Mesenchymal stem cell (in vitro differentiated cells and primary cell): ENCODE data around the gene KNOP1.

ENCODE experiments used
- DNase-seq: peaks from one replicate; pipeline ENCODE4 v3.0.0-alpha.2; 2013
- H2AFZ ChIP-seq: one replicate; pipeline ENCODE4 v1.6.1; 2013; ENCODE audit warnings: low read depth, mild to moderate bottlenecking, control low read depth, inconsistent platforms, low read length, moderate library complexity
- H2AK5ac ChIP-seq: 2 replicates; pipeline ENCODE4 v1.6.1; 2013; ENCODE audit warnings: low read length, moderate library complexity, mild to moderate bottlenecking, inconsistent platforms; ENCODE audit not compliant: severe bottlenecking
- H2BK120ac ChIP-seq: one replicate; pipeline ENCODE4 v1.6.1; 2013; ENCODE audit warnings: low read depth, mild to moderate bottlenecking, inconsistent platforms, low read length, moderate library complexity
- H2BK12ac ChIP-seq, 2 experiments: one replicate each; pipeline ENCODE4 v1.6.1; 2013; ENCODE audit warnings: inconsistent platforms in 2 of 2, low read length in 2 of 2, mild to moderate bottlenecking in 2 of 2, moderate library complexity in 2 of 2, control low read depth in 1 of 2
- H2BK15ac ChIP-seq: one replicate; pipeline ENCODE4 v1.6.1; 2013; ENCODE audit warnings: mild to moderate bottlenecking, low read depth, inconsistent platforms; ENCODE audit not compliant: poor library complexity, severe bottlenecking
- H2BK5ac ChIP-seq: 2 replicates; pipeline ENCODE4 v1.6.1; 2013; ENCODE audit warnings: low read depth, mild to moderate bottlenecking, low read length, control low read depth, inconsistent platforms; ENCODE audit not compliant: poor library complexity, severe bottlenecking
- H3K14ac ChIP-seq, 2 experiments: one replicate each; pipeline ENCODE4 v1.6.1; 2013; ENCODE audit warnings: inconsistent platforms in 2 of 2, low read length in 2 of 2, control low read depth in 1 of 2, mild to moderate bottlenecking in 1 of 2, moderate library complexity in 1 of 2
- H3K18ac ChIP-seq, 2 experiments: one replicate each; pipeline ENCODE4 v1.6.1; 2013; ENCODE audit warnings: inconsistent platforms in 2 of 2, low read length in 2 of 2, control low read depth in 1 of 2, low read depth in 1 of 2, mild to moderate bottlenecking in 1 of 2
- H3K23ac ChIP-seq, 2 experiments: one replicate each; pipeline ENCODE4 v1.6.1; 2013; ENCODE audit warnings: inconsistent platforms in 2 of 2, low read length in 2 of 2, mild to moderate bottlenecking in 2 of 2, moderate library complexity in 2 of 2, control low read depth in 1 of 2
- H3K27ac ChIP-seq: 2 replicates; pipeline ENCODE4 v1.5.1; 2013; ENCODE audit warnings: mild to moderate bottlenecking, moderate library complexity, low read length, control low read depth, inconsistent platforms; ENCODE audit not compliant: poor library complexity, severe bottlenecking
- H3K27me3 ChIP-seq, 2 experiments: 2 replicates each; pipeline versions ENCODE4 v1.6.1 to v1.7.0; 2013; ENCODE audit warnings: low read length in 2 of 2, mild to moderate bottlenecking in 2 of 2, moderate library complexity in 2 of 2, control low read depth in 1 of 2, inconsistent platforms in 1 of 2; ENCODE audit not compliant: control insufficient read depth in 1 of 2, insufficient read depth in 1 of 2
- H3K36me3 ChIP-seq, 2 experiments: 2 replicates each; pipeline versions ENCODE4 v1.6.1 to v1.7.0; 2013; ENCODE audit warnings: low read length in 2 of 2, control low read depth in 1 of 2, inconsistent platforms in 1 of 2, low read depth in 1 of 2, mild to moderate bottlenecking in 1 of 2; ENCODE audit not compliant: insufficient read depth in 2 of 2, control insufficient read depth in 1 of 2
- H3K4ac ChIP-seq, 2 experiments: one replicate each; pipeline ENCODE4 v1.6.1; 2013; ENCODE audit warnings: inconsistent platforms in 2 of 2, low read length in 2 of 2, mild to moderate bottlenecking in 2 of 2, moderate library complexity in 2 of 2, control low read depth in 1 of 2, low read depth in 1 of 2
- H3K4me1 ChIP-seq: 2 replicates; pipeline ENCODE4 v1.6.1; 2013; ENCODE audit warnings: low read depth, low read length, control low read depth; ENCODE audit not compliant: control insufficient read depth, insufficient read depth
- H3K4me2 ChIP-seq: 2 replicates; pipeline ENCODE4 v1.6.1; 2013; ENCODE audit warnings: low read length, mild to moderate bottlenecking, inconsistent platforms; ENCODE audit not compliant: poor library complexity, severe bottlenecking
- H3K4me3 ChIP-seq, 2 experiments: 2 replicates each; pipeline versions ENCODE4 v1.5.1 to v1.7.0; 2013; ENCODE audit warnings: low read length in 2 of 2, mild to moderate bottlenecking in 2 of 2, control low read depth in 1 of 2, low read depth in 1 of 2; ENCODE audit not compliant: insufficient read depth in 1 of 2
- H3K79me1 ChIP-seq: replicated peaks from 2 replicates; pipeline ENCODE4 v1.6.1; 2013; ENCODE audit warnings: mild to moderate bottlenecking, control low read depth, low read length, inconsistent platforms; ENCODE audit not compliant: poor library complexity, severe bottlenecking
- H3K9ac ChIP-seq: 2 replicates; pipeline ENCODE4 v1.7.0; 2013; ENCODE audit warnings: mild to moderate bottlenecking, low read length, moderate library complexity
- H3K9me3 ChIP-seq: 2 replicates; pipeline ENCODE4 v1.7.0; 2013; ENCODE audit warnings: mild to moderate bottlenecking, low read length; ENCODE audit not compliant: control insufficient read depth
- H4K8ac ChIP-seq: one replicate; pipeline ENCODE4 v1.6.1; 2013; ENCODE audit warnings: inconsistent platforms, mild to moderate bottlenecking, low read length, moderate library complexity
- H4K91ac ChIP-seq: one replicate; pipeline ENCODE4 v1.6.1; 2013; ENCODE audit warnings: mild to moderate bottlenecking, low read length, inconsistent platforms
- WGBS: methylation state at CpG from one replicate; pipeline ENCODE4 v1.1.7; 2013; ENCODE audit warnings: mixed read lengths; 5-methylcytosine and 5-hydroxymethylcytosine counted together

Gene KNOP1

DNA sequence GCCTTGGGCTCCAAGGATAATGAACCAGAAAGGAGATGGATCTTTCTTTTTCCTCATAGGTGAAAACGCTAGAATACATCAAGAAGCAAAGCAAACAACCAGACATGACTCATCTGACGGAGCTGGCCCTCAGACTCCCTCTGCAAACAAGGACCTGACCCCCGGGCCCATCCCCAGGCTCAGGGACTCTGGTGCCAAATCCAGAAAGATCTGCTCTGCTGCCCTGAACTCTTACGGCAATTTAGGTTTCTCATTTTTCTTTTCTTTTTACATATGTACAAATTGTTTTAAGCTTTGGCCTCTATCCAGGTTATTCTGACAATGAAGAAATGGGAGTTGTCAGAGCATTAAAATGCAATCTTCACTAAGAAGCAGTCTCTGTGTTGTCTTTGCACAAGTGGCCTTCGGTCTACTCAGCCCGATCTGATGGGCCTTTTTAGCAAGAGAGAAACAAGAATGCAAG lies 17.7 kb downstream of the KNOP1 start:
- Histone ChIP-seq H3K79me1 (peaks cover 29% of the 10 kb centered on the region), H3K23ac (no peak overlapping the region), H3K9me3 (no peaks in the 10 kb centered on the region), H3K27me3 (no peaks in the 10 kb centered on the region), H2BK15ac (no peak overlapping the region), H2BK120ac (no peak overlapping the region), H3K36me3 (peaks cover 41 to 42% of the 10 kb centered on the region in 2 experiments), H3K9ac (peak overlapping the region; percentile 53), H2AK5ac (no peak overlapping the region), H2BK12ac (no peak overlapping the region), H3K14ac (no peak overlapping the region), H3K27ac (peak overlapping the region; percentile 62), H4K8ac (no peak overlapping the region), H3K4me1 (peaks cover 28% of the 10 kb centered on the region), H3K4ac (no peak overlapping the region), H4K91ac (no peak overlapping the region), H3K4me3 (no peak overlapping the region), H3K18ac (no peak overlapping the region), H2BK5ac (no peak overlapping the region), H3K4me2 (no peak overlapping the region), H2AFZ (no peak overlapping the region)
- DNase-seq, result peak; percentile 77
- WGBS, result 49% methylated on average over 5 of the region's 6 CpGs

DNA sequence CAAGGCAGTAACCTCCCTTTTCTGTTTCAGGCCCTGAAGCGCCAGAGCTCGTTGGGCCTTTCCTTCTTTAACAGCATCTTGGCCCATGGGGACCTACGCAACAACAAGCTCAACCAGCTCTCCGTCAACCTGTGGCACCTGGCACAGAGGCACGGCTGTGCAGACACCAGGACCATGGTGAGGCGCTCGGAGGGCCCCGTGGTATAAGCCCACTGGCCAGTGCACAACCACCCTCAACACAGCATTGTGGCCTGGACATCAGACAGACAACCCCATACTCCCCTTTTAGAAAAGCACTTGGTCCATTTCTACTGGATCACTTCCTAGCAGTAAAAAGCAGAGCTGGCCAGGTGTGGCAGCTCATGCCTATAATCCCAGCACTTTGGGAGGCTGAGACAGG lies 18.6 kb downstream of the KNOP1 start:
- Histone ChIP-seq H2BK5ac (no peak overlapping the region), H3K27ac (peak overlapping the region; percentile 19), H3K4me3 (no peak overlapping the region), H3K36me3 (peaks cover 33% of the 10 kb centered on the region in 2 experiments), H2BK12ac (peak overlapping the region; percentile 59 to 79), H3K9ac (peak overlapping the region; percentile 67), H3K9me3 (no peaks in the 10 kb centered on the region), H3K18ac (peak overlapping the region; percentile 19 to 34), H4K8ac (peak overlapping the region; percentile 27), H3K4me2 (no peak overlapping the region), H4K91ac (peak overlapping the region; percentile 73), H2BK15ac (peak overlapping the region; percentile 54), H3K4me1 (peaks cover 24% of the 10 kb centered on the region), H2AFZ (no peak overlapping the region), H3K23ac (no peak overlapping the region), H3K79me1 (peaks cover 25% of the 10 kb centered on the region), H3K27me3 (no peaks in the 10 kb centered on the region), H3K14ac (peak overlapping the region in 1 of 2 experiments; percentile 8), H3K4ac (peak overlapping the region; percentile 13 to 53), H2BK120ac (peak overlapping the region; percentile 39), H2AK5ac (peak overlapping the region; percentile 72)
- no peak for DNase-seq
- WGBS, result 99% methylated on average over 8 of the region's 8 CpGs

DNA sequence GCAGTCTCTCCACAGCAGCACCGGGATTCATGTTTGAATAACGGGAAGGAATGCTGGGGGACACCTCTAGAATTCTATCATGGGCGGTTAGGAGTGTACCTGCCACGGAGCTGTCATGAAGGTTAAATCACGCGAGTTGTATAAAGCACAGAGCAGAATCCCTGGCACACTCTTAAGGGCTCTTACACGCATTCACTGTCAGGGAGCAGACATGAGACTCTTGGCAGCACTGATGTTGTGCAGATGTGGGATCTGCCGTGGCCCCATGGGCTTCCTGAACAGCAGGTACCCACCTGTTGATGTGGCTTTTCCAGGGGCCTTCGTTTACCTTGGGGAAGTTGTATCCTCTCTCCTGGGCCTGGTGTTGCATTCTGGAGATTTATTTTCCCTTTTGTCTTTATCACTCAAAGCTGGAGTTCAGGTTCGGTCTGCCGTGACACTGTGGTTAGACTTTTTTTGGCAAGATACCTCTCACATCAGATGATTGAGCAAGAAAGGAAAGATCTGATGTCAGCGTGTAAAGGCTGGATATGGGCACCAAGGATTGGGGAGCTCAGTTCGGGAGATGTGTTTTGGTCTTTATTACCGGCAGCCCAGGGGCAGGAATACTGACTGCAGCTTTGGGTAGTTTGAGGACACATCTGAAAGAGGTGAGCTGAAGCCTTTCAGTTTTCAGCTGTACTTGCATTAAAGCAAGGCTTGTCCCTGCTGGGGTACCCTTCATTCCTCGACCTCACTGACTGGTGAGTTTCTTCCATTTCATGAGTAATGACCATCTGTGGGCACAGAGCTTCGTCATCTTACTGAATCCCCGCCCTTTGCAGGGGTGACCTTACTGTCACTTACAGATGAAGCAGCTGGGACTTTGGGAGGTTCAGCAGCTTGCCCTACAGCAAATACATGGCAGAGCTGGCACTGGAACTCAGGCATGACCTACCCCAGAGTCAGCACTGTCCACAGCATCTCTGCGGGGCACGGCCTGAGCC lies 19.3 kb downstream of the KNOP1 start:
- Histone ChIP-seq H3K27me3 (no peaks in the 10 kb centered on the region), H2BK120ac (peak overlapping the region; percentile 39), H3K4me1 (peaks cover 22% of the 10 kb centered on the region), H2AK5ac (peak overlapping the region; percentile 72), H3K14ac (peak overlapping the region in 1 of 2 experiments; percentile 8), H4K91ac (peak overlapping the region; percentile 73), H3K4ac (peak overlapping the region; percentile 13 to 53), H2AFZ (no peak overlapping the region), H2BK15ac (no peak overlapping the region), H3K23ac (no peak overlapping the region), H3K18ac (peak overlapping the region; percentile 19 to 34), H2BK12ac (peak overlapping the region; percentile 59 to 79), H4K8ac (peak overlapping the region; percentile 27), H3K4me3 (peak overlapping the region in 1 of 2 experiments; percentile 10), H3K27ac (no peak overlapping the region), H2BK5ac (no peak overlapping the region), H3K4me2 (no peak overlapping the region), H3K36me3 (peaks cover 26 to 34% of the 10 kb centered on the region in 2 experiments), H3K79me1 (peaks cover 22% of the 10 kb centered on the region), H3K9ac (peak overlapping the region; percentile 67), H3K9me3 (no peaks in the 10 kb centered on the region)
- WGBS, result 95% methylated on average over 19 of the region's 19 CpGs
- no peak for DNase-seq

GRCh38 chr16:19697756-19698318 lies 20.2 kb downstream of the KNOP1 start:
- peak overlapping the region; percentile 67 for H3K9ac ChIP-seq
- H3K4me3 ChIP-seq, result no peak overlapping the region
- H3K36me3 ChIP-seq, result peaks cover 24 to 30% of the 10 kb centered on the region in 2 experiments
- H2BK12ac ChIP-seq, result no peak overlapping the region
- WGBS, result 95% methylated on average over 8 of the region's 8 CpGs
- H3K4me1 ChIP-seq, result peaks cover 22% of the 10 kb centered on the region
- H3K23ac ChIP-seq, result no peak overlapping the region
- H3K27ac ChIP-seq, result no peak overlapping the region
- H3K79me1 ChIP-seq, result peaks cover 16% of the 10 kb centered on the region
- no peak overlapping the region for H3K18ac ChIP-seq
- no peak overlapping the region for H2AFZ ChIP-seq
- H2AK5ac ChIP-seq, result no peak overlapping the region
- peak overlapping the region in 1 of 2 experiments; percentile 96 for H3K4ac ChIP-seq
- H2BK5ac ChIP-seq, result no peak overlapping the region
- no peak for DNase-seq
- H3K4me2 ChIP-seq, result no peak overlapping the region
- H3K27me3 ChIP-seq, result no peaks in the 10 kb centered on the region
- no peaks in the 10 kb centered on the region for H3K9me3 ChIP-seq
- peak overlapping the region; percentile 6 for H2BK15ac ChIP-seq
- H2BK120ac ChIP-seq, result no peak overlapping the region
- H3K14ac ChIP-seq, result no peak overlapping the region
- H4K8ac ChIP-seq, result no peak overlapping the region
- peak overlapping the region; percentile 19 for H4K91ac ChIP-seq
